GM18526 (cell line): ENCODE results near the gene GNLY.

Experiments used
- POLR2A ChIP-seq: IDR thresholded peaks from 3 replicates; pipeline ENCODE4 v1.6.1; 2011; ENCODE audit not compliant: insufficient read length; ENCODE audit errors: extremely low read depth

GNLY gene

DNA sequence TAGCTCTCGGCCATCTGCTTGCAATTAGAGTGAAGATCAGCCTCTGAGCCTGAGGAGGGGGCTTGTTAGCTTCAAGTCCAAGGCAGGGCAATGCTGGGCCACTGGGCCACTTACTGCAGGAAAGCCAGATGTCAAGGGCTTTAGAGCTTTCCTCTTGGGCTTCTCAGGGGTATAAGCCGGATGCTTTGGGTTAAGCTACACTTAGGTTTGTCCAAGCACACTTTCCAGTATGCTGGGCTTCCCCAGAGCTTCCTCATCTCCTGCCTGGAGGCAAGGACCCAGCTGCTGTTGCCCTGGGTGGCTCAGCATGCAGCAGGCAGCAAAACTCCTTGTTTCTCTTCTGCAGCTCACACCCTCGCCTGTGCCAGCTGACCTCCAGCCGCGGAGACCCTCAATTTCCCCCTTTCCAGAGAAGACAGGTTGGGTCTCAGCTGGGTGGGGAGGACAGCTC, 30.6 kb downstream of the GNLY start:
- no peak for TF ChIP-seq POLR2A

DNA sequence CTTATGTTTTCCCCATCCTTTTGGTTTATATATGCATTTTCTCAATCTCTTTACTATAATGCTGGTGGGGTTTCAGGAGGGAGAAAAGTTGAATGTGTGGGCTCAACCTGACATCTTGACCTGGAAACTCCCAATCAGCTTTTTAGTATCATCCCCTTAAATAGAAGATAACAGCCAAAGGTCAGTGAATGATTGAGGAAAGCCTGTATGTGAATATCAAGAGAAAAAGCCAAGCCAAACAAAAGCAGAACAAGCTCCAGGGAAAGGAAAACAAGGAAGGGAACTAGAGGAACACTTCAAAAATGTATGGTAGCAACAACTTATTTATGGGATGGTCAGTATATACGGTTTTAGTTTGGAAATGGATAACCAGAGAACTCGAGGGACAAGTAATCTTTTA, 31.3 kb downstream of the GNLY start:
- no peak for TF ChIP-seq POLR2A

DNA sequence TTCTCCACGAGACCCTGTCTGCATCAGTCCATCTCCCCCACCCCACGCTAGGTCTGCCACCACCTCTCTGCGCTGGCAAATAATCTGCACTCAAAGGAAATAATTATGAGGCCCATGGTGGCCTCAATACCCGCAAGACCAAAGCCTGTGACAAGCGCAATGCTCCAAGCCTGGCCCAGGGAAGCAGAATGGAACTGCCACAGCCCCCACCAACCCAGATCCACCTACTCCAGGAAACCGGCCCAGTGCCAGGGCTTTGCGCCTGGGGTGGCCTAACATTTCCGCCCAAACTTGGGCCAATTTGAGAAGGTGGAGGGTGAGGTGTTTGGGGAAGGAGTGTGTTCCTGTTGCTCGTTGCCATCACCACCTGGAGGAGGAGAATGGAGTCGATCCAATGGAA, 33.6 kb downstream of the GNLY start:
- no peak for TF ChIP-seq POLR2A

DNA sequence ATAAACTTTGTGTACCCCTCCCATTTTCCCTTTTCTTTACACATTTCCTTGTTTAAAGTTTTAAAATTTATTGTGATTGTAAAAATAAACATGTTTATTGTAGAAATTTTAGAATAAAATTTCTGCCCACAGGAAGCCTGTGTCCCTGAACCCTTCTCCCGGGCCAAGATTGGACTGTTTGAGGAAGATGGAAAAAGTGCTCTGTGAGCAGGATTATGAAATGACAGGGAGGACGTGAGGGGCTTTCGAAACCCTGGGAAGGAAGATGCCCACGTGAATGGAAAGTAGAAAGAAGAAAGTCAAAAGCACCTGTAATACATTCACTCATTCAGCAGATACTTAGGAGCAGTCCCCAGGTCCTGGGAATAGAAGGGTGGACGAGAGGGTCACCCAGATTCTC, 34.2 kb downstream of the GNLY start:
- no peak for TF ChIP-seq POLR2A

DNA sequence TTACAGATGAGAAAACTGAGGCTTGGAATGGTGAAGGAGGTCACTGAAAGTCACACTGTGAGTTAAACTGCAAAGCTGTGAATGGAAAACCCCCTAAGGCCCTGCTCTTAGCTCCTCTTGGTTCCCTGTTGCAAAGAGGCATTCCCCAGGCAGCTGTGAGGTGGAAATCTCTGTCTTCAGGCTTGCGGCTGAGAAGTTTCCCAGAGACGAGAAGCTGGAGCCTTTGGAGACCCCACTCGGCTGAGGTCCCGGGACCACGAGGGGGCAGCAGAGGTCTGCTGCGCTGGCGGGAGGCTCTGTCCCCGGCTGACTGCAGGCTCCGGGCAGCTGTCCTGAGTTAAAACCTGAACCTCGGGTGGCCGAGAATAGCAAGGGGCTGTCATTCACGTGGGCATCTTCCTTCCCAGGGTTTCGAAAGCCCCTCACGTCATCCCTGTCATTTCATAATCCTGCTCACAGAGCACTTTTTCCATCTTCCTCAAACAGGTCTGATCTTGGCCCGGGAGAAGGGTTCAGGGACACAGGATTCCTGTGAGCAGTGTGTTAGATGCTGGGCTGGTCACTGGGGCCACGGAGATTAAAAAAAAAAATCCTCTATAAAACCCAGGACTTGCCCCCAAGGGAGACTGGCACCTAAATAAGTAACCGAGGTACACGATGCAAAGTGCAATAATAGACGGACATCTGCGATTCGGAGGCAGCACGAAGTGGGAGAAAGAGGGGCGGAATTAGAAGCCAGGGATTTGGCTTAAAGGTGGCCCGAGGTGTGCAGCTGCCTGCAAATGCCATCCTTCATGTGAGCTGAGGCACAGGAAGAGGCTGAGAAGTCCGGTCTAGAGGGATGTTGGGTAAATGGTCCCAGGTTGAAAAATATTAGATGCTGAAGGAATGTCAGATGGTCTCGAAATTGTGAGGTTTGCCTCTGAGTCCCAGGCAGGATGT, 35.0 kb downstream of the GNLY start:
- no peak for TF ChIP-seq POLR2A

DNA sequence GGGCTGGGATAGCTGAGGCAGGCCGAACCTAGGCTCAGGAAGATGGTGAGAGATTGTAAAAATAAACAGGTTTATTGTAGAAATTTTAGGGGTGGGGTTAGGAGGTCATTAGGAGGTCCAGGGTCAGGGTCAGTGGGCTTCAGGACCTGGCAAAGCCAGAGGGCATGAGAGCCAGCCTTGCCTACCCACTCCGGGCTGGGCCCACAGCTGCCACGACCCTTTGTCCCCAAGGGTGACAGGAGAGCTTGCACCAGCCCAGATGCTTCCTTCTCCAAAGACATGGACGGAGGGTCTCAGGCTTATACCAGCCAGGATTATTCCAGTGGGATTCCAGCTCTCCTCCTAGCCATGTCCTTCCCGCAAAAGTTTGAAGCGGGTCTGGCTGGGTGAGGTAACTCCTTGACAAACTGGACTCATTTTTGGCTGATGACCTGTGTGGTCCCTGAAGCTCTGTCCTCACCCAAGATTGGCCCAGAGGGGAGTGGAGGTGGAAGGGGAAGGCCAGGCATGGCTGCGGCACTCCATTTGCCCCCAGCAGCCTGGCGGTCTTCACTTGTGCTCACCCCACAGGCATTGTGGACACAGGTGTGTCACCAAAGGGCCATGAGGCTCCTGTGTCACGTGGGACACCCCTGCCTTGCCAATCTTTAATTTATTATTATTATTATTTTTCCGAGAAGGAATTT, 35.8 kb downstream of the GNLY start:
- no peak for TF ChIP-seq POLR2A

DNA sequence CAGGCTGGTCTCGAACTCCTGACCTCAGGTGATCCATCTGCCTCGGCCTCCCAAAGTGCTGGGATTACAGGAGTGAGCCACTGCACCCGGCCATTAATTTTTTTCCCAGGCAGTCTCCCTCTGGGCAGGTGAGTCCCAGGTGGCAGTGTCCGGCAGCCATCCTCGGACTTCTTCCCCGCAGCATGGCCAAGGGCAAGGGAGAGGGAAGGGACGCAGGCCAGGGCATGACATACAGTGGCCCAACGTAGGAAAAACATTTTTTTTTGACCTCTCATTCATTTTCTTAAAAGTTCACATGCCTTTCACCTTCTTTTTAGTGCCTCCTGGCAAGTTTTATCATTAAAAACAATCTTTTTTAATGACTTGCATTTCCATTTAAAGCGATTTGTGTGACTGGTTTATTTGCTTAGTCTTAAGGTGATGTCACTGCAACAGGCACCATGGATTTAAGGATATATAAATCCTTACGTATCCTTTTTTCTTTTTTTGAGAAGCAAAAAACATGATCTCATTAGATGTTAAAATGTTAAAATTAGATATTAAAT, 36.6 kb downstream of the GNLY start:
- no peak for TF ChIP-seq POLR2A

DNA sequence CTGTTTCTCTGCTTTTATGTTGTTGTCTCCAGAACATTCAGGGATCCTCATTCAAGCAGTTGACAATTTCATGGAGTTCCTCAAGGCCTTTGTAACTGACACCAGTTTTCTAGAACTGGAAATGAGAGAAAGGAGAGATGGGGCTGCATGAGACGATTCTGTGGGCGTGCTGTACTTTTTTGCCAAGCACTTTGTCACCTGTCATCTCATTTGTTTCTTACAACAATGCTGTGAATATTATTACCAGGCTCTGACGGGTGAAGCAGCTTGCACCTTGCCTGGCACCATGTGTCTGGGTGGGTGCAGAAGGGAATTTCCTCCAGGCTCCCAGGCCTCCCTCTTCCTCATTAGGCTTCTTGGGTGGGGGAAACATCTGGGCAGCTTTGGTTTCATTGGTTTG, 37.4 kb downstream of the GNLY start:
- TF ChIP-seq POLR2A, result no peak

DNA sequence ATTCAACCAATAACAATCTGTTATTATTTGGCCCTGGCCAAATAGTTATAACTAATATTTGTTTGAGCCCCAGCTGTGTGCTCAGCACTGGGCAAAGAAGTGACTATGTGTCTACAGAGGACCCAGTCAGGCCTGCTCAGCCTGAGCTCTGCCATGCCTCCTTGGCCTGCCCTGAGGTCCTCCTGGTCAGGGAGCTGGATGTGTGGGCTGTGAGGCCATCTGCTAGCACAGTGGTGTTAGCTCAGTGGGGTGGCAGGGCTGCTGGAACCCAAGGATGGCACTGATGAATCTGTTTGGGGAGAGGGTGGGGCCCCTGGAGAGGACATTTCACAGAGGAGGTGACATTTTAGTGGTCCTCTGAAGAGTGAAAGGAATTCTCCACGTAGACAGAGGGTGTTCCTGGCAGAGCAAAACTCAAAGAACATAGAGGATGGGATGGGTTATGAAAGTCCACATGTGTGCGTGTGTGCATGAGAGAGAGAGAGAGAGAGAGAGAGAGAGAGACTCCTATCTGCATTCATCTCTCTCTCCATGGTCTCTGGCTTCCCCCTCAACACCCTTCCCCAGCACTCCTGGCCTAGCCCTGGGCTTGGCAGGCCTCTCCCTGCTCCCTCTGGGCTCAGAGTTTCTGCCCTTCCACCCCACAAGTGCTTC, 38.4 kb downstream of the GNLY start:
- TF ChIP-seq POLR2A, result no peak

DNA sequence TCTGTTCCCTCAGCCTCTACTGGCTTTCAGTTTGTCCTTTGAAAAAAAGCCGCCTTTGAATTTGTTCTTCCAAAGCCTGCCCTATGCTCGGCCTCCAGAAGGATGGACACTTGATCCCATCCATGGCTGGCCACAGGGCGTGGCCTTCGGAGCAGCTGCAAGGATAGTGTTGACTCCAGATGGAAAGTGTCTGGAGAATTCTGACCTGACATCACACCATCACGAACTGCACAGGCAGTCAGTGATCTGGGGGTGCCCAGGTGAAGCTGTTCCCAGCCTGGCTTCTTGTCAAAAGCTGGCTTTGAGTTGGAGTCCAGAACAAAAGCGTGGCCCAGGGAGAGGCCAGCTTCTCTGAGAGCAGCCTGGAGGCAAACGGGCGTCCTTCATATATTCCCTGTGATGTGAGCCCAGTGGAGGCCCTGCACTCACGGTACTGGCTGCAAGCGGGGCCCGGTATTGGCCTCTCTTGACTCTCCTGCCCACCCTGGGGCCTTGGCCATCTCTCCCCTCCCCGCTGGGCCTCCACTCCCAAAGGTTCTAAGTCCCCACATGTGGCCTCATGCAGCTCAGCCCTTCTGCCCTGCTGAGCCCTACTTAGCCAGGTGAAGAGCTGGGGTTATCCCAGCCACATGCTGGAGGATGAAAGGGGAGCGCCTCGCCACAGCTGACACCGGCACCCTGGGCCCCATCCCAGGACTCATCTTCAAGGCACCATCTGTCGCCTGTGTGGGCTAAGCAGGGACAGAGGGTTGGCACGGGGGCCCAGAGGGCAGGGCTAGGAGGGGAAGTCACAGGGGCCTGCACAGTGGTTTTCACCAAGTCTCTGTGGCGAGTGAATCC, 39.2 kb downstream of the GNLY start:
- TF ChIP-seq POLR2A, result no peak

DNA sequence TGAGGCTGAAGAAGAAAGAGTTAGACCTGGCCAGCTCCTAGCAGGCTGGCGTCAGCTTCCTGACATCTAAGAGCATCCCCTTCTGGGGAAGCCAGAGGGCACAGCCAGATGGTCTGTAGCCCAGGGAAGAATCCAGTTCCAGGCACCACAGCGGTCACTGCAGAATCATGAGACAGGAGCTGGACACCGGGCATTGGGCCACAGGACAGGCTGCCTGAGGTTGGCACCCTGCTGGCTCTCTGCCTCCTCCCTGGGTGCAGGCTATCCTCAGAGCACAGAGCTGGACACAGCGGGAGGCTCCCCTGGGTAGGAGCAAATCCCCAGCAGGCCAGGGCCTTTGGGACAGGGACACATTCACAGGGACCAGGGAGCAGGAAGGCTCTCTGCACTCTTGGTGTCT, 39.9 kb downstream of the GNLY start:
- TF ChIP-seq POLR2A, result no peak

DNA sequence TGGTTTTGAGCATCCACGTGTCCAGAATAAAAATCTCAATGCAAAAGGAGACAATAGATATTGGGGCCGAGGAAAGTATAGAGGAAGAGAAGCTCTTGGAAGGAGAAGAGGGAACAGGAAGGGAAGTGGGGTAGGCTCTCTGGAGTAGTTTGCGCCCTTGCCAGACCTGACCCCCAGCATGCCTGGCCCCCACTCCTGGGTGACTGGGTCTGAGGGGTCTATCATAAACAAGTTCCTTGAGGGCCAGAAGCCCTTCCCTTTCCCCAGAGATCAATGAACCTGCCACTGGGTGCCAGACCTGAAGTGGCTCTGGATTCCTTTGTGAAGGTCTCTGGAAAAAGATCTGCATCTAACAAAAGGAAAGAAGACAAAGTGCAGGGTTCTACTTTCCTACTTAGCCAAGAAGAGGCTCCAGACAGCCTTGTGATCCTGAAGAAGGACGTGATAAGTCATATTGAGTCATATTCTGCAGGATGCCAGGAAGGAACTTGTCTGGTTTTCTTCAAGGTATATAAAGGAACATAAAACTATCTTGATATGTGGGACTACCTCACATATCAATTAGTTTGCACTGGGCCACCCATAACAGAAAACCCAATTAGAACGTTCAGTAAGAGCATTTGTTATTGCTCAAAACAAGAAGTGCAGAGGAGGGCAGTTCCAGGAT, 40.9 kb downstream of the GNLY start:
- no peak for TF ChIP-seq POLR2A

DNA sequence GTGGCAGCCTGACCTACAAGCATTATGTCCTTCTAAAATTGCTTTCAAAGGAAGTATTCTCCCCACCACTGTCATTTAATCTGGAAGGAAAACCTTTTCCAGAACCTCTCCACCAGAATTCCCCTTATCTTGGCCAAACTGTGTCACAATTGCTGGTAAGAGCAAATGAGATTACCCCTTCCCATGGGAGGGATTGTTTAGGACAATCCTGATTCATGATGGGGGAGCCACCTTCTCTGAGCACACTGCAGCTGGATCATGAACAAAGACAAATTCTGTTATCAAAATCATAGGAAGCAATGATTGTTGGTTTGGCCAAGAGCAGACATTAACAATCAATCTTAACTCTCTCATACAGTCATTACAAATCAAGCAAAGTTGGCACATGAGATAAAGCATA, 41.5 kb downstream of the GNLY start:
- no peak for TF ChIP-seq POLR2A
